ENCODE results near the gene GAB1.

Gene GAB1

DNA sequence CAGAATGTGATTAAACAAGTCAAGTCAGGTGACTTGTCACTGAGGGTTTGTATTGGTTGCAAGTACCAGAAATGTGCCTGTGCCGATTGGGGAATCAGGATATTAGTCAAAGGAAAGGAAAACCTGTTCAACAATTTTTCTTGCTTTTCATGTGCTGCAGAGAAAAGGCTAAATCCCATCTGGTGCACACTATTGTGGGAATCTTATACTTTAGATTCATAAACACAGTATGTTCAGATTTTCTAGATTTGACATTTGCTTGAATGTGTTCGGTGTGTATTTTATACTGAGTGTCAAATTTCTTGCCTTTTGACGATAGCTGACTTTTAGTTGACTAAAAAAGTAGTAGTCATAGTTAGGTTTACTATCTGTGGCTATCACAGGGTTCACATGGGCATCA is 37.6 kb downstream of the GAB1 start:
- Histone ChIP-seq H2AFZ (no peak overlapping the region), H3K4me3 (ENCODE audit: low read depth, low read length) (no peak overlapping the region), H3K79me2 (peaks cover 2% of the 10 kb centered on the region), H3K27ac (no peak overlapping the region), H3K4me1 (no peaks in the 10 kb centered on the region), H3K36me3 (ENCODE audit: control insufficient read depth, insufficient read depth, low read length) (no peaks in the 10 kb centered on the region), H3K4me2 (ENCODE audit: low read length) (no peak overlapping the region), H3K9me3 (ENCODE audit: control insufficient read depth, low read length) (no peaks in the 10 kb centered on the region), H3K27me3 (ENCODE audit: control insufficient read depth, insufficient read depth, low read length) (no peaks in the 10 kb centered on the region), H3K9ac (no peak overlapping the region)
- TF ChIP-seq CTCF (IDR thresholded peaks at IDR 0.05), result no peak

GRCh38 chr4:143374771-143375170 is 38.1 kb downstream of the GAB1 start:
- Histone ChIP-seq H3K79me2 (peaks cover 2% of the 10 kb centered on the region), H3K4me1 (no peaks in the 10 kb centered on the region), H3K9me3 (ENCODE audit: control insufficient read depth, low read length) (no peaks in the 10 kb centered on the region), H3K36me3 (ENCODE audit: control insufficient read depth, insufficient read depth, low read length) (no peaks in the 10 kb centered on the region), H3K27ac (no peak overlapping the region), H3K27me3 (ENCODE audit: control insufficient read depth, insufficient read depth, low read length) (no peaks in the 10 kb centered on the region), H2AFZ (no peak overlapping the region), H3K4me3 (ENCODE audit: low read depth, low read length) (no peak overlapping the region), H3K4me2 (ENCODE audit: low read length) (no peak overlapping the region), H3K9ac (no peak overlapping the region)
- TF ChIP-seq CTCF (IDR thresholded peaks at IDR 0.05), result no peak

- peak; percentile 32 for TF ChIP-seq CTCF (IDR thresholded peaks at IDR 0.05)
- Histone ChIP-seq H3K79me2 (peaks cover 2% of the 10 kb centered on the region), H3K36me3 (ENCODE audit: control insufficient read depth, insufficient read depth, low read length) (no peaks in the 10 kb centered on the region), H2AFZ (no peak overlapping the region), H3K4me3 (ENCODE audit: low read depth, low read length) (no peak overlapping the region), H3K4me1 (no peaks in the 10 kb centered on the region), H3K27me3 (ENCODE audit: control insufficient read depth, insufficient read depth, low read length) (no peaks in the 10 kb centered on the region), H3K27ac (no peak overlapping the region), H3K9me3 (ENCODE audit: control insufficient read depth, low read length) (no peaks in the 10 kb centered on the region), H3K4me2 (ENCODE audit: low read length) (no peak overlapping the region), H3K9ac (no peak overlapping the region)
Observed at GRCh38 chr4:143375326-143376073, 38.8 kb downstream of the GAB1 start.

DNA sequence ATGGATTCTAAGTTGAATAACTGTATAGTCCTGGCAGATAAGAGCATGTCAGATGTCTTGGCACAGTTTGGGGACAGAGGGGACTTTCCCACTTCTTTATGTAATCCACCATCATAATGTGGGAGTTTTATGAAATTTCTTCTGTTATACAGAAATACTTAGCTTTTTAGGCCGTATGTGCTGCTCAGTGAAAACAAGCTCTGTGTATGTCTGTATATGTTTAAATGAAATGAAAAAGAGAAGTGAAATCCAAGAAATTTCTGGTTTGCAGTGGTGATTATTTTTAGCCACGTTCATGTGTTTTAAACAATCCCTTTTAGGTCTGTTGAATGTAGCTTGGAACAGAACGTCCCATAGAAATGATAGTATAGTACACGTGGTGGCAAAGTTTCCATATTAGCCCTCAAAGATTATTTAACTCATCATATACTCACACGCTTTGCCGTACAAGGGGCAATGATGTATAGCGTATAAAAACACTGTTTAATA is 41.0 kb downstream of the GAB1 start:
- no peaks in the 10 kb centered on the region for H3K36me3 ChIP-seq (ENCODE audit: control insufficient read depth, insufficient read depth, low read length)
- no peak for TF ChIP-seq CTCF (IDR thresholded peaks at IDR 0.05)
- peaks cover 5% of the 10 kb centered on the region for H3K4me1 ChIP-seq
- no peak overlapping the region for H3K4me2 ChIP-seq (ENCODE audit: low read length)
- no peaks in the 10 kb centered on the region for H3K9me3 ChIP-seq (ENCODE audit: control insufficient read depth, low read length)
- no peak overlapping the region for H3K27ac ChIP-seq
- peaks cover 2% of the 10 kb centered on the region for H3K79me2 ChIP-seq
- no peak overlapping the region for H2AFZ ChIP-seq
- no peaks in the 10 kb centered on the region for H3K27me3 ChIP-seq (ENCODE audit: control insufficient read depth, insufficient read depth, low read length)
- H3K9ac ChIP-seq, result no peak overlapping the region
- no peak overlapping the region for H3K4me3 ChIP-seq (ENCODE audit: low read depth, low read length)

DNA sequence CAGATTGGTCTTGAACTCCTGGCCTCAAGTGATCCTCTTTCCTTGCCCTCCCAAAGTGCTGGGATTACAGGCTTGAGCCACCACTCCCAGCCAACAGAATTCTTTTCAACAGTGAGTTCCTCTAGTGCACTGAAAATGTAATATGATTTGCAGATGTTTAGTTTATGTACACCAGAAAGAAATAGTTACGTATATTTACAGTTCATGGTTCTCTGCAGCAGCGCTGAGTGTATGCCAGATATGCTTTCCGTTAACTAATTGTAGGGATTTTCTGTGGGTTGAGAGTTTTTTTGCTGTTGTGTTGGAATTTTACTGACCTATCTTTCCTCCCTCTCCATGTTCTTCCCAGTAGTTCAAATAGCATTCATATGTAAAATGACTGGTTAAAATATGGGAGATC is 44.0 kb downstream of the GAB1 start:
- Histone ChIP-seq H3K27me3 (ENCODE audit: control insufficient read depth, insufficient read depth, low read length) (no peaks in the 10 kb centered on the region), H3K79me2 (peaks cover 5% of the 10 kb centered on the region), H3K36me3 (ENCODE audit: control insufficient read depth, insufficient read depth, low read length) (no peaks in the 10 kb centered on the region), H2AFZ (no peak overlapping the region), H3K4me3 (ENCODE audit: low read depth, low read length) (no peak overlapping the region), H3K27ac (no peak overlapping the region), H3K4me2 (ENCODE audit: low read length) (no peak overlapping the region), H3K9ac (no peak overlapping the region), H3K4me1 (peaks cover 5% of the 10 kb centered on the region), H3K9me3 (ENCODE audit: control insufficient read depth, low read length) (no peaks in the 10 kb centered on the region)
- TF ChIP-seq CTCF (IDR thresholded peaks at IDR 0.05), result no peak

Measured in parathyroid adenoma (tissue), 2 donors.